ENCODE results near the gene FAM177A1. TPM values are rescaled to one million over a fixed set of nuclear protein-coding genes. Genes with fewer than 3 reads are reported as not detected.

Gene FAM177A1
- polyA plus RNA-seq, 1 donor from 2014 or later: 41.1 TPM

Other genes with a start within 250 kb of the FAM177A1 start
- gene BAZ1A, start 170.9 kb upstream of the FAM177A1 start, polyA plus RNA-seq: 20.6 TPM
- gene SRP54, start 63.3 kb upstream of the FAM177A1 start, polyA plus RNA-seq: 35.1 TPM
- 47.1 TPM for gene PPP2R3C, start 75.7 kb downstream of the FAM177A1 start, polyA plus RNA-seq
- 31.5 TPM for gene PRORP, start 76.3 kb downstream of the FAM177A1 start, polyA plus RNA-seq
- gene PSMA6, start 246.1 kb downstream of the FAM177A1 start, polyA plus RNA-seq: 210 TPM

Data from IgD-negative memory B cell (primary cell).